HG02798 (cell line): Measurements from ENCODE around the gene PTCRA.
"Not testable (repeated sequence)": the region's sequence is repeated elsewhere in the genome, so short reads cannot be mapped to it uniquely, and the experiment has no call there.

Experiments
- ATAC-seq: cut with Tn5 transposase; IDR thresholded peaks from one replicate; pipeline ENCODE4 v1.9.1; 2021; ENCODE audit warnings: mild to moderate bottlenecking; ENCODE audit not compliant: unreplicated experiment, poor library complexity

The PTCRA gene

GRCh38 chr6:42938987-42939809, 23.3 kb downstream of the PTCRA start:
- ATAC-seq = no peak

- no peak for ATAC-seq
Measured at GRCh38 chr6:42939810-42940167, 23.9 kb downstream of the PTCRA start.

GRCh38 chr6:42940493-42941045, 24.7 kb downstream of the PTCRA start:
- no peak for ATAC-seq

- ATAC-seq = not testable (repeated sequence)
Measured at GRCh38 chr6:42941356-42941755, 25.5 kb downstream of the PTCRA start.

- ATAC-seq = no peak
Measured at GRCh38 chr6:42942444-42942843, 26.6 kb downstream of the PTCRA start.

- no peak for ATAC-seq
Measured at GRCh38 chr6:42947950-42948349, 32.1 kb downstream of the PTCRA start.

GRCh38 chr6:42952389-42952788, 36.5 kb downstream of the PTCRA start:
- no peak for ATAC-seq

GRCh38 chr6:42954405-42954804, 38.6 kb downstream of the PTCRA start:
- not testable (repeated sequence) for ATAC-seq

- no peak for ATAC-seq
Measured at GRCh38 chr6:42958125-42958524, 42.3 kb downstream of the PTCRA start.

GRCh38 chr6:42959917-42960242, 44.0 kb downstream of the PTCRA start:
- ATAC-seq = no peak

- ATAC-seq = no peak
Measured at GRCh38 chr6:42960243-42961019, 44.6 kb downstream of the PTCRA start, which contains the start of gene GNMT. GNMT (plus strand) TSS chr6:42960754; CDS start chr6:42960768, 14 bp downstream.

GRCh38 chr6:42961020-42961470, 45.2 kb downstream of the PTCRA start:
- ATAC-seq = no peak

GRCh38 chr6:42962096-42962495, 46.2 kb downstream of the PTCRA start:
- ATAC-seq = no peak

- ATAC-seq = no peak
Measured at GRCh38 chr6:42962502-42963178, 46.8 kb downstream of the PTCRA start.

- ATAC-seq = no peak
Measured at GRCh38 chr6:42963179-42963854, 47.5 kb downstream of the PTCRA start.

GRCh38 chr6:42963855-42964605, 48.2 kb downstream of the PTCRA start:
- no peak for ATAC-seq

GRCh38 chr6:42966571-42966970, 50.7 kb downstream of the PTCRA start:
- ATAC-seq = no peak

- ATAC-seq = no peak
Measured at GRCh38 chr6:42967228-42967627, 51.4 kb downstream of the PTCRA start.

- ATAC-seq = no peak
Measured at GRCh38 chr6:42968126-42968701, 52.4 kb downstream of the PTCRA start.
